ENCODE data around the gene RGL3. TPM values are rescaled to one million over a fixed set of nuclear protein-coding genes. Genes with fewer than 3 reads are reported as not detected.

Gene RGL3
- total RNA-seq, result 0.16 and 1.0 TPM in 2 replicates

DNA sequence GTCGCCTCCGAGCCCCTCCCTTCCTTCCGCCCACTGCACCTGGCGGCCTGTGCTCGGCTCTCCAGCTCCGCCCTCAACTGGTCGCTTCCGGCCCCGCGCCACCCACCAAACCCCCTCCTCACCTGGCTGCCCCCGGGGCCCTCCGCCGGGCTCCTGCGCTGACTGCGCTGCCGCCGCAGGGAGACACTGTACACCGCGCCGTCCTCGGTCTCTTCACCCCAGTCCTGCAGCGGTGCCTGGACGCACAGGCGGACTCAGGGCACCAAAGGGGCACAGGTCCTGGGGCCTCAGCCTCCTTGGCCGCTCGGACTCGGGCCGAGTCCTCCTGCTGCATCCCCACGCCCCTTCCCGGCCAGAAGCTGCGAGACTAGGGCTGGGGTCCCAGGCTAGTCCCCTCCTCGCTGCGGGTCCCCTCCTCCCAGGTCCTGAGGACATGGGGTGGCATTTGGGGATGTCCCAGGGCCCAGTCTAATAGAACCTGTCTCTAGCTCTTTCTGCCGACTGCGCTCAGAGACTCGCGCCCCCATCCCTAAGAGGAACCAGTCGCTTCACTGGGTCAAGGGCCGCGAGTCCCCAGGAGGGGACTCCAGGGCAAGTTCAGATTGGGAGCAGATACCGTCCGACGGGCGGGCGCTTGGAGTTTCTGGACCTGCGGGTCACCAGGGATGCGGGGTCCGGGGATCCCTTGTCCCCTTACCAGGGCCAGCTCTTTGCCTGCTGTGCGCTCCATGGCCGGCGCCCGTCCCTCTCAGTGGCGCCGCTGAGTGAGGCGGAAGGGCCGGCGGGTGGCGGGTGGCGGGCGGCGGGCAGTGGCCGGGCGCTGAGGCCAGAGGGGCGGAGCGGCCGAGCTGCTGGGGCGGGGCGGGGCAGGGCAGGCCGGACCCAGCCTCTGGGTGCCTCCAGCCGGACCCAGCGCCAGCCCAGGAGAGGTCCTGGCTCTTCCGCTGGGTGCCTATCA is at the start of gene RGL3:
TSS of gene RGL3 (minus strand) at position 766 of the 958 bp plus-strand sequence. CDS start at position 730, 36 bp downstream.

DNA sequence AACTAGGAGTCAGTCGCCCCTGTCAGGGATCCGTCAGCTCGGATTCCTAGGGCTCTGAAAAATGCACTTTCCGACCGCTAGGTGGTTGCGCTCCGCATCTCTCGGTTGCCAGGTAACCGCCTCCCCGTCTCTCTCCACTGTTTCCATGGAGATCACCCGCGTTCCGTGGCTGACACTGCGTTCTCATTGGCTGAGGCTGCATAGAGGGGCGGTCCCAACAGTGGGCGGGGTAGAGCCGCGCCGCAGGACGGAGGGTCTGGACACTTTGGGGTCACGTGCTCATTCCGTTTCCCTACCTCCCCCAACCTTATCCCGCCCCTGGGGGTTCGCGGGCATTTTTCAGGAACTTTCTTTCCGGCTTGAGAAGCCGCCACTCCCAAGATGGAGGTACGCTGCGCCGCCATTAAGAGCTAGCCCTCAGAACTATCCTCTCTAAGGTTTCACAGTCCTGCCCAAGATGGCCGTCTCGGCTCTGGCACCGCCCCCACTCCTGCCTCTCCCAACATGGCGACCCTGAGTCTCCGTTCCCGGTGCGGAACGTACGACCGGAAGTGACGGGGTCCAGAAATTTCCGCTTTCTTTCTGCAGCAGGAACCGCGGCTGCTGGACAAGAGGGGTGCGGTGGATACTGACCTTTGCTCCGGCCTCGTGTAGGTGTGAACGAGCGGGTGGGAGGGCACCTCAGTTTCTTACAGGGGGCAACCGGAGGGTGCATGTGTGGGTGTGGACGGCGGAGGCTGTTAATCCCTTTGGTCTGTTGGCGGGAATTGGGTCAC is 16.1 kb upstream of the RGL3 start, which contains the start of the genes ODAD3 and PRKCSH:
TSS of gene ODAD3 (minus strand) at position 65 of the 776 bp plus-strand sequence. CDS start 105 bp downstream, outside the sequence.
TSS of gene PRKCSH (plus strand) at position 579 of the 776 bp plus-strand sequence. CDS start 483 bp downstream, outside the sequence.

DNA sequence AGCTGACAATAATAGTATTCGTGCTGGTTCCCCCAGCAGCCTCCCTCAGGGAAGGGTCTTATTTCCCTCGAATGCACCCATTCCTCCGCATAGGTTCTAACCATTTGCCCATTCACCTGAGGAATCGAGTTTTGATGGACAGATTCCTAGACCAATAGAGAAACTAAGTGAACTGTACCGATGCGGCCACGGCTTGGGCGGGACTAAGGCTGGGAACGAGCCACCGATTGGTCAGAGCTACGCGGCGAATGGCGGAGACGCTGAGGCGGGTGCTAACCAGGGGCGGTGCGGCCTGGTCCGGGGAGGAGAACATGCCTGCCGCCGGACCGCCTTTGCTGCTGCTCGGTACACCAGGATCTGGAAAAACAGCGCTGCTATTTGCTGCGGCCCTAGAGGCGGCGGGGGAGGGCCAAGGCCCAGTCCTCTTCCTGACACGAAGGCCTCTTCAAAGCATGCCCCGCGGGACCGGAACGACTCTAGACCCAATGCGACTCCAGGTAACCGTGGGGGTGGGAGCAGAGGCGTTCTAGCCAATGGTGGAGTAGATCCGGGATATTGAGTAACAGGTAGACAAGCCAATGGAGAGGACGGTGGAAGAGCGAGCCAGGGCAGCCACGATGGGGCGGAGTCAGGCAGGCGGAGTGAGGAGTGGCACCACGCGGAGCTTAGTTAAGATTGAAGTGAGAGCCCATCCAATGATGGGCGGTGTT is 44.5 kb downstream of the RGL3 start, which contains the start of gene SWSAP1:
TSS of gene SWSAP1 (plus strand) at position 234 of the 710 bp plus-strand sequence. CDS start at position 249, 15 bp downstream.

GRCh38 chr19:11355160-11356073 is 63.7 kb downstream of the RGL3 start, which contains the start of gene PLPPR2:
PLPPR2 (plus strand) TSS chr19:11355432; CDS start chr19:11357674, 2,242 bp downstream.

GRCh38 chr19:11346104-11346940 is 72.8 kb downstream of the RGL3 start, which contains the start of the genes CCDC159 and TMEM205:
CCDC159 (plus strand) TSS chr19:11346519; CDS start chr19:11346607, 88 bp downstream.
TMEM205 (minus strand) TSS chr19:11346268; CDS start chr19:11345619, 649 bp downstream.

Other genes with a start within 250 kb of the RGL3 start
- 132 and 258 TPM in 2 replicates for gene KANK2, start 221.8 kb downstream of the RGL3 start, total RNA-seq
- gene ANGPTL8, start 179.7 kb downstream of the RGL3 start, total RNA-seq, result not detected in 2 replicates
- 18.7 and 52.5 TPM in 2 replicates for gene DOCK6, start 156.8 kb downstream of the RGL3 start, total RNA-seq
- gene TSPAN16, start 123.2 kb downstream of the RGL3 start, total RNA-seq, result not detected in 2 replicates
- gene RAB3D, start 79.7 kb downstream of the RGL3 start, total RNA-seq, result 6.2 and 13.3 TPM in 2 replicates
- gene TMEM205, start 73.0 kb downstream of the RGL3 start, total RNA-seq, result 215 and 295 TPM in 2 replicates
- 4.4 and 9.5 TPM in 2 replicates for gene CCDC159, start 72.8 kb downstream of the RGL3 start, total RNA-seq
- 6.2 and 18.5 TPM in 2 replicates for gene PLPPR2, start 63.9 kb downstream of the RGL3 start, total RNA-seq
- gene SWSAP1, start 44.6 kb downstream of the RGL3 start, total RNA-seq, result 1.6 and 4.2 TPM in 2 replicates
- 4.9 and 10.9 TPM in 2 replicates for gene EPOR, start 35.0 kb downstream of the RGL3 start, total RNA-seq
- gene ODAD3, start 15.8 kb upstream of the RGL3 start, total RNA-seq, result 0.16 TPM in 1 of 2 replicates, not detected in the other
- 208 and 334 TPM in 2 replicates for gene PRKCSH, start 16.3 kb upstream of the RGL3 start, total RNA-seq
- under 0.01 TPM in 1 of 2 replicates, not detected in the other for gene ELAVL3, start 61.7 kb upstream of the RGL3 start, total RNA-seq
- gene ZNF653, start 86.5 kb upstream of the RGL3 start, total RNA-seq, result 6.1 and 6.4 TPM in 2 replicates
- gene ECSIT, start 109.8 kb upstream of the RGL3 start, total RNA-seq, result 52.4 and 69.1 TPM in 2 replicates
- gene CNN1, start 119.5 kb upstream of the RGL3 start, total RNA-seq, result 54.9 and 84.6 TPM in 2 replicates
- 52.6 and 79.0 TPM in 2 replicates for gene ELOF1, start 139.9 kb upstream of the RGL3 start, total RNA-seq
- gene ACP5, start 158.3 kb upstream of the RGL3 start, total RNA-seq, result 1.1 and 17.5 TPM in 2 replicates
- 10.3 and 11.0 TPM in 2 replicates for gene ZNF627, start 178.2 kb upstream of the RGL3 start, total RNA-seq